ES-I3 (cell line): Measurements from ENCODE around the gene KREMEN2.
A peak's percentile ranks its signal among the peaks of the same experiment; 100 is the strongest.

ENCODE experiments used
- H3K36me3 ChIP-seq: 2 replicates; pipeline ENCODE4 v1.6.1; 2013; ENCODE audit warnings: mild to moderate bottlenecking, low read length, control low read depth, moderate library complexity; ENCODE audit not compliant: insufficient read depth
- H3K4me1 ChIP-seq: 2 replicates; pipeline ENCODE4 v1.6.1; 2013; ENCODE audit warnings: mild to moderate bottlenecking, control low read depth, low read length; ENCODE audit not compliant: insufficient read depth
- H3K9ac ChIP-seq: 2 replicates; pipeline ENCODE4 v1.6.1; 2013; ENCODE audit warnings: low read depth, mild to moderate bottlenecking, low read length, moderate library complexity
- H3K9me3 ChIP-seq: 2 replicates; pipeline ENCODE4 v1.6.1; 2013; ENCODE audit warnings: mild to moderate bottlenecking, low read length, moderate library complexity; ENCODE audit not compliant: control insufficient read depth, insufficient read depth

KREMEN2 gene

DNA sequence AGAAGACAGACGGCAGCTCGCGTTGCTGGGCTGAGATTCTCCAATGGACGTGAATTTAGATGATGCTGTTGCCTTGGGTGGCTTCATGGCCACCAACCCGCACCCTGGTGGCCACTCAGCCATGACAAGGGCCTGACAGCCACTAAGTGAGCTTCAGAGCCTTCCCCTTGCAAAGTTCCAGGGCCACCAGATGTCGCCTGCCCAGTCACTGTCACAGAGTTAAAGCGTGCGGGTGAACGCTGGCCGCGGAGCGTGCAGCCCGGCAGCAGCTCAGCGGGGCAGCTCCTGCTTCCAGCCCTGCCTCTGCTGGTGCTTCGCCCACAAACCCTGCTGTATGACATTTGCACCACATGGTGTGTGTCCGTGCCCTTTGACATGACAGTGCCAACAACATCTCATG is 13.3 kb upstream of the KREMEN2 start:
- H3K9me3 ChIP-seq: no peaks in the 10 kb centered on the region
- H3K4me1 ChIP-seq: peaks cover 6% of the 10 kb centered on the region; the same call in 1 of the 2 replicates
- no peak overlapping the region for H3K9ac ChIP-seq
- peaks cover 8% of the 10 kb centered on the region; the same call in 1 of the 2 replicates for H3K36me3 ChIP-seq

DNA sequence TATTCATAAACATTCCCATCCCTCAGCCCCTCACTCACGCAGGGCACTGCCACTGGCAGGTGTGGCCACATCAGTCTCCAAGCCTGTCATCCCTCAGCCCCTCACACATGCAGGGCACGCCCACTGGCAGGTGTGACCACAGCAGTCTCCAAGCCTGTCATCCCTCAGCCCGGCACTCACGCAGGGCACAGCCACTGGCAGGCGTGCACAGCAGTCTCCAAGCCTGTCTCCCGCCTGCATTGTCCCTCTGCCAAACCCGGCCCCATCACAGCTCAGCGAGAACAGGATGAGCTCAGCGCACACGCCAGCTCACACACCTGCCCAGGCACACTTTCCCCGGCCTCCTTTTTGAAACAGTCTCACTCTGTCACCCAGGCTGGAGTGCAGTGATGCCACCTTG is 11.4 kb upstream of the KREMEN2 start:
- Histone ChIP-seq H3K9me3 (no peaks in the 10 kb centered on the region), H3K36me3 (no peaks in the 10 kb centered on the region), H3K4me1 (peaks cover 18% of the 10 kb centered on the region; the same call in 1 of the 2 replicates), H3K9ac (no peak overlapping the region)

DNA sequence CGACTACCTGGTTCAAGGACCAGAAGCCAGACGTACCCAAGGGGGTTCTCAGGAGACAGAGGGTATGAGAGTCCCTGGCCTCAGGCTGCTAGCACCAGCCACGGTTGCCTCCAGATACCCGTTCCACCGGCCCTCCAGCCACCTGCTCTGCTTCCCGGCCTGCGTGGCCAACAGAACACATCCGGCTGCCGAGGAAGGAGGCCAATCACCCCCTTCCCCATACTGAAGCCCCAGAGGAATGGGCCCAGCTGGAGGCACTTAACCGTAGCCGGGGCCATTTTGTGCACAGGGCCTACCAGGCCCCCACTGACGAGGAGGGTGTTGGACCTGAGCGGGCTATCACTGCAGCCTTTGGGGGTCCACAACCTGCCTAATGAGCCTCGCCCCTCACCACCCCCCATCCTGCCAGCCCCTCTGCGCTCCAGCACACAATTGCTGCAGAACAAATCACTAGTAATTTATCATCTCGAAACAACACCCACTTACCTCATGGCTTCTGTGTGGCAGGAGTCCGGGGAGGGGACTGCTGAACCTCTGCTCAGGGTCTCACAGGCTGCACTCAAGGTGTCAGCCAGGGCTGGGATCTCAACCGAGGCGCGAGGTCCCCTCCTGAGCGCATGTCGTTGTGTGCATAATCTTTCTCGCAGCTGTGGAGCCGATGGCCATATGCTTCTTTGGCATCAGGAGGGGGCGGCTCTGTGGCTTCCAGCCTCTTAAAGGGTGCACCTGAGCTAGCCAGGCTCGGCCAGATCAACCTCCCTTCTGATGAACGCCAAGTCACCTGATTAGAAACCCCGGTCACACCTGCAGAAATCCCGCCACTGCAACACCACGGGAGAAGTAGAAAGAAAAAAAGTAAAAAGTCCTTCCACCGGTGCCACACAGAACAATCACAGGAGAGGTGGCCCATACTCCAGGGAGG is 10.1 kb upstream of the KREMEN2 start:
- Histone ChIP-seq H3K9ac (no peak overlapping the region), H3K9me3 (no peaks in the 10 kb centered on the region), H3K4me1 (peaks cover 18% of the 10 kb centered on the region; the same call in 1 of the 2 replicates), H3K36me3 (no peaks in the 10 kb centered on the region)

DNA sequence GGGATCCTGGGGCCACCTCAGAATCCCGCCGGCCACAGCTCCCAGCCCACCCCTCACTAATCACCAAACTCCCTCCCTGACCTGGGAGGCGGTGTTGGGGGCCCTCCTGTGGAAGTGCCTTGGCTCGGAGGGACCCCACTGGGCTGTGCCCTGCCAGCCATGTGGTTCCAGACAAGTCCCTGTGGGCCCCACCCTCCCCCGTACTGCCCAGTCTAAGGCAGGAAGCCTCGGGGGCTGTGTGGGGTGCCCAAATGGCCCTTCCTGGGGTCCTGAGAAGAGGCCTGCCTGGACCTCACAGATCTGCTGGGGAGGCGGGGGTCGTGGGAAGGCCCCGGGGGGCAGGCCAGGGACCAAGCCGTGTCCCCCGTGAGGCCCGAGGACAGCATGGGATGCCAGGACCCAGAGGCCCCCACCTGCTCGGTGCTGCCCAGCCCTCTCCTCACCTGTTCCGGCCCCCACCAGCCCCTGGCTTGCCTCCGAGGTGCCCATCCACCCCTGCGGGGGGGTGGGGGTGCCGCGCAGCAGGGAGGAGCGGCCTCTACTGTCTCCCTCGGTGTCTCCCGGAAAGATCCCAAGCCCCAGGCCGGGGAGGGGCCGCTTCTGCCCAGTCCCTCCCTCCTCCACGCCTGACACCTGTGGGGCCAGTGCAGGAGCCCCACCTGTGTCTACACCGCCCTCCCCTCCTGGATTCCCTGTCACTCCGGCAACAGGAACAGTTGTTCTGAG is 9.3 kb upstream of the KREMEN2 start:
- H3K9ac ChIP-seq: no peak overlapping the region
- no peaks in the 10 kb centered on the region for H3K36me3 ChIP-seq
- H3K9me3 ChIP-seq: no peaks in the 10 kb centered on the region
- peaks cover 18% of the 10 kb centered on the region; the same call in 1 of the 2 replicates for H3K4me1 ChIP-seq

DNA sequence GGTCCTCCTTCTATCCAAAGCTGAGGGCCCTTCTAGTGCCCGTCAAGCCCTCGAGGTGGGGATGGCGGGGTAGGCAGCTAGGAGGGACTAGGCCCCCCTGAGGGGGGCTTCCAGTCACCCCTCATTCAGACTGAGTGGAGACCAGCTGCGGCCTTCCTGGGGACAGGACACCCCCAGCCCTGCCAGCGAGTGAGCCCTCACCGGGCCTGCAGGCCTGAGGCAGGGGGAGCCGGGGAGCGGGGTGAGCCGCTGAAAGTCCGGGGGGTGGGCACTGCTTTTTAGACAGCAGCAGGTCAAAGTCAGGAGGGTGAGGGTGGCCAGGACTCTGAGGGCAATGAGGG is 8.7 kb upstream of the KREMEN2 start:
- no peaks in the 10 kb centered on the region for H3K9me3 ChIP-seq
- H3K9ac ChIP-seq: peak overlapping the region; percentile 30; the same call in 1 of the 2 replicates
- H3K4me1 ChIP-seq: peaks cover 18% of the 10 kb centered on the region; the same call in 1 of the 2 replicates
- H3K36me3 ChIP-seq: no peaks in the 10 kb centered on the region

DNA sequence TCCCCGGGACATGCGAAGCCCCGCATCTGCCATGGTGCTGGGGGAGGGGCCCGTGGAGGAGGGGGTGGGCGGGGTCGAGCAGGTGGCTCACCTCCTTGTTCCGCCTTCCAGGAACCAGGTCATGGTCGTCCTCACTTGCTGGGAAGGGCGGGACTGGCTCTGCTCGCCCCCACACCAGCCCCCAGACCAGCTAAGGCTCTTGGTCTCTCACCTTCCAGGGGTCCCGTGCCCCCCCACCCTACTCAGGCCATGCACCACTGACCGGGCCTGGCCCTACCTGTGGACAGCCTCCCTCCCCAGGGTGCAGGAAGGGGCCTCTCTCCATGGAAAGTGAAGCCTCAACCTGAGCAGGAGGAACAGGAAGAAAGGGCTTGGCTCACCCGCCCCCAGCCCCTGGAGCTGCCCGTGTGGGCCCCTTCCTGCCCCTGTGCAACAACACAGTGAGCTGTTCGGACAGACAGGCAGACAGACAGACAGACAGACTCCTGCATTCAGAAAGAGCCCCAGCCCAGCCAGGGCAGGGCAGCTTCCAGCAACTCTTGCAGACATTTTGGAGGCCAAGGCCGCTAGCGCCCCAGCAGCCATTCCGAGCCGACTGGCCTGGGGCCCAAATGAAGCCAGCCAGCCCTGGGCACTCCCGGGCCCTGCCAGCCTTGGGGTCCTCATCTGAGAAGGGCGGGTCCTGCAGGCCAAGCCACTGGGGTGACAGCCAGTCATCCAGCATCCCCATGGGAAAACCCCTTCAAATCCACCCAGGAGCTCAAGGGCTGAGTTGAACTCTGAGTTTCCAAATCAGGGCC is 8.1 kb upstream of the KREMEN2 start:
- no peaks in the 10 kb centered on the region for H3K9me3 ChIP-seq
- H3K9ac ChIP-seq: no peak overlapping the region; the same call in none of the 2 replicates
- no peaks in the 10 kb centered on the region for H3K36me3 ChIP-seq
- peaks cover 18% of the 10 kb centered on the region; the same call in 1 of the 2 replicates for H3K4me1 ChIP-seq

DNA sequence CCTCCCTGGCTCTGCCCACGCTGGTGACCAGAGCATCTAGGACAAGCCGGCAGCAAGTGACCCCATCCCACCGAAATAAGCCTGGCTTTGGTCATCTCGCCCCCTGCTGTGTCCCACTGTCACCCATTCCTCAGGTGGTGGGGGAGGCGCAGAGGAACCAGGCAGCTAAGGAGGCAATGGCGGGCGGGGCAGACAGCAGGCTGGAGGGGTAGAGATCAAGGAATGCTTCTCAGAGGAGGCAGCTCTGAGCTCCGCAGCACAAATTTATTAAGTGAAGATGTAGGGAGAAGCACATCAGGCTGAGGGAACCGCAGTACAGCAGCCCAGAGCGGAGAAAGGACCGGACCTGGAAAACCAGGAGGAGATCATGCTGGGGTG is 7.5 kb upstream of the KREMEN2 start:
- peaks cover 18% of the 10 kb centered on the region; the same call in 1 of the 2 replicates for H3K4me1 ChIP-seq
- no peaks in the 10 kb centered on the region for H3K9me3 ChIP-seq
- H3K9ac ChIP-seq: no peak overlapping the region
- H3K36me3 ChIP-seq: no peaks in the 10 kb centered on the region

DNA sequence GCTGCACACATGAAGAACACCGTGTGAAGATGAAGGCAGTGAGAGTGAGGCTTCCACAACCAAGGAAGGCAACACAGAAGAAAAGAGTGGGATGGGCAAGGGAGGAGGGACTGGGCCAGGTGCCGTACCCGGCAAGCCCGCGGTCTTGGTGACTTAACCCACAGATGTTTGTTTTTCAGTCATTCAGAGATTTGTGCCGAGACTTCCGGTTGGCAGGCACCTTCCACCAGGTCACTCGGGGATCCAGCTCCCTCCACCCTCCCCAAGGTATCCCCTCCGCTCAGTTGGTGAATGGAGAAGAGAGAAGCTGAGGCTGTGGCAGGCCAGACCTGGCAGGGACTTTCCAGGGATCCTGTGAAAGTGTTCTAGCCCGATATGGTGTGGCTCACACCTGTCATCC is 4.9 kb upstream of the KREMEN2 start:
- H3K9me3 ChIP-seq: no peaks in the 10 kb centered on the region
- H3K4me1 ChIP-seq: peaks cover 18% of the 10 kb centered on the region; the same call in 1 of the 2 replicates
- no peak overlapping the region for H3K9ac ChIP-seq
- no peaks in the 10 kb centered on the region for H3K36me3 ChIP-seq

DNA sequence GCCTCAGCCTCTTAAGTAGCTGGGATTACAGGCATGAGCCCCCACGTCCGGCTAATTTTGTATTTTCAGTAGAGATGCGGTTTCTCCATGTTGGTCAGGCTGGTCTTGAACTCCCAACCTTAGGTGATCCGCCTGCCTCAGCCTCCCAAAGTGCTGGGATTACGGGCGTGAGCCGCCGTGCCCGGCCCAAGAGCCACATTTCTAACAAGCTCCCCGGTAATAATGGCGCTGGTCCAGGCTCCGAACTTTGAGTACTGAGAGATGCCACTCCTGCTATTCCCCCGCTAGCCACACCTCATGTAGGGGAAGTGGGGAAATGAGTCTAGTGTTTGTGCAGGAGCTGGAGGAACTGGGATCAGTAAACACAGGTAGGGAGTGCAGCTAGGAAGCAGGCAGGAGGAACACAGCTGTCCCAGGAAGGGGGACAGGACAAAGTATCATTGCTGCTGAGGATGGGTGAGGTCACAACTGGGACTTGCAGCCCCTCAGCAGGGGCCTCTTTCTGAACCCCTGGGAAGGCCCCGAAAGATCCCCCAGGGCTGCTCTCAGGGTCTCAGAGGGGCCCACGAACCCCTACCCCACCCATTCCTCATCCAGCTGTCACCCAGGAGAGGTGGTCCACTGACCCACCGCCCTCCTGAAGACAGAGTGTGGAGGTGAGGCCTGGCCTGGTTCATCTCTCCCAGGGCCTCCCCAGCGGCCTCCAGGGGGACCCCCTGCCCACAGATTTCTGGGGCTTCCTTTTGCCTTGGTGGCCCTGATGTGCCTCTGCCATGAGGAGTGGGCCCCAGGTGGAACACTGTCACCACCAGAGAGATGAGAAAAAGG is 3.7 kb upstream of the KREMEN2 start:
- peaks cover 14% of the 10 kb centered on the region; the same call in 1 of the 2 replicates for H3K4me1 ChIP-seq

DNA sequence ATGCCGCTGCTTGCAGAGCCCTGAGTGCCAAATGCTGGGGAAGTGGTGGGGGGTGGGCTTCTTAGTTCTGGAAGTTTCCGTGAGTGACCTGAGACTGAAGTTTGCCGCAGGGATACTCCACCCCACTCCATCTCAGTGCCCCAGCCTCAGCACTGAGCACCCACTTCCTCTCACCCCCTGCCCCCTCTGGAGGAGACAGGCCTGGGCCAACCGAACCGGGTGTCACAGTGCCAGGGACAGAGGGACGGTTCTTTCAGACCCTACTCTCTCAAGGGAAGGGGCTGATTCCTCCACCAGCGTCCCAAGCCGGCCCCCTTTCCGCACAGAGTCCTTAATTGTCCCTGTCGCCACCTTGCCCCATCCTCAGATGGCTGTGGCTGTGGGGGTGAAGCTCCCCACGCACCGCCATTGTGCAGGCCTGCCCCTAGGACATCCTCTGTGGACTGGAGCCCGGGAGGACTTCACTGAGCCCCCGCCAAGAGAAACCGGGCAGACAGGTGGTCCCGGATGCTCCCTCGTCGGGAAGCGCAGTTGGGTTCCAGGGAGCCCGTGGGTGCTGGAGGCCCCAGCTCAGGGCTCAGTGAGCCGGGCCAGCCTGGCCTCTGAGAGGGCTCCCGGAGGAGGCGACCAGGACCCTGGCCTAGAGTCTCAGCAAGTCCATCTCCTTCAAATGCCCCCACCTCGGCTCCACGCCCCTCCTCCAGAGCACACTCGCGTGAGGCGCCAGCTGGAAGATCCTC is 1.6 kb upstream of the KREMEN2 start:
- Histone ChIP-seq H3K4me1 (peaks cover 2% of the 10 kb centered on the region; the same call in 1 of the 2 replicates), H3K9ac (peak overlapping the region; percentile 41)

More for the DNA sequence above, 3.7 kb upstream of the KREMEN2 start:
- Histone ChIP-seq H3K9ac (no peak overlapping the region), H3K9me3 (no peaks in the 10 kb centered on the region), H3K36me3 (no peaks in the 10 kb centered on the region)

DNA sequence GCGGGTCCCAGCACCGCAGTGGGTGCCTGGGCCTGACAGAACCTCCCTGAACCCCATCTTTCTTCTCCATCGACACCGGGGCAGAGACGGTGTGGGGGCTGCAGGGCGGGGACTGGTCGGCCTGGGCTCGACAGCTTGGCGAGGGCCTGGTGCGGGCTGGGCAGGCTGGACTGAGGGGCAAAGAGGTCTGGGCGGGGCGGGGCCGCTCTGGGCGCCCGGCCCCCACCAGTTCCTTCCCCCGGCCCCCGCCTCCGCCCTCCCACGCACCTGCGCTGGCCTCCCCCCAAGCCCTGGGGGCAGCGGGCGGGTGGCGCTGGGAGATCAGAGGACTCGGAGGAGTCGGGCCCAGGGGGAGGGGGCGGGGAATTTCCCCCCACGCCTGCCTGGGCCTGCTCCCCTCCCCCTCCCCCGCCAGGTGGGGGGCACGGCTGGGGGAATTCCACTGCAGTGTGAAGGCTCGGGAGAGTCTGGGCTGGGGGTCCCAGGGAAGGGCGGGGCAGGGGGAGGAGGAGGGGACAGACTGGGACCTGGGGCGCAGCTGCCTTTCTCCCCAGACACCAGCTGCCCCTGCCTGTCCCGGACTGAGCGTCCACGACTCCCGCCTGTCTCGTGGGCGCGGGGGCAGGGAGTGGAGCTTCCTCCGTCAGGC is 877 bp upstream of the KREMEN2 start:
- Histone ChIP-seq H3K9me3 (no peaks in the 10 kb centered on the region), H3K36me3 (no peaks in the 10 kb centered on the region), H3K9ac (peak overlapping the region; percentile 72), H3K4me1 (peaks cover 5% of the 10 kb centered on the region; the same call in 1 of the 2 replicates)

More for the DNA sequence above, 1.6 kb upstream of the KREMEN2 start:
- Histone ChIP-seq H3K9me3 (no peaks in the 10 kb centered on the region), H3K36me3 (no peaks in the 10 kb centered on the region)

DNA sequence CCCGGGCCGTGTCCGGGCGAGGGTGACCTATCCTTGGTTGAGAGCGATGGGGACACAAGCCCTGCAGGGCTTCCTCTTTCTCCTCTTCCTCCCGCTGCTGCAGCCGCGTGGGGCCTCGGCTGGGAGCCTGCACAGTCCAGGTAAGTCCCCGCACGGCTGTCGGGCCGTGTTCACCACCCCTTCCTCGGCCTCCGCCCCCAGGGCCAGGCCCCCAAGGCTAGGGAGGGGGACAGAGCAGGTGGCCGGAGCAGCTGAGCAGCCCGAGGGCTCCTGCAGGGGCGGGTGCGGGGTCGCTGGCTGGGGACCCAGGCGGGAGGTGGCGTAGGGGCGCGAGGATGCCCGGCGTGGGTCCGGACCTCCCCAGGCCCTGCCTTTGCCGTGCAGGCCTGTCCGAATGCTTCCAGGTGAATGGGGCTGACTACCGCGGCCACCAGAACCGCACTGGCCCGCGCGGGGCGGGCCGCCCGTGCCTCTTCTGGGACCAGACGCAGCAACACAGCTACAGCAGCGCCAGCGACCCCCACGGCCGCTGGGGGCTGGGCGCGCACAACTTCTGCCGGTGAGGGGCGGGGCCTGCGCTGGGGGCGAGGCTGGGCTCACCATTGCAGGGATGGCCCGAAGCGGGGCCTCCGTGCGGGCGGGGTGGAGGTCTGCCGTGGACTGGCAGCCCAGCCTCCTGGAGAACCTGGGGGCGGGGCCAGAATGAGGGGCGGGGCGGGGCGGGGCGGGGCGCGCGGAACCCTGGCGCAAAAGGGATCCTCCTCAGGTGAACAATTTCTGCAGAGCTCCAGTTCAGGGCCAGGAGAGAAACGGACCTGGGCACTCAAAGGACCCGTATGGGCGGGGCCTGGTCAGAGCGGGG is 631 bp downstream of the KREMEN2 start:
- Histone ChIP-seq H3K9me3 (no peaks in the 10 kb centered on the region), H3K36me3 (no peaks in the 10 kb centered on the region), H3K9ac (peak overlapping the region; percentile 72; the same call in 1 of the 2 replicates), H3K4me1 (peaks cover 6% of the 10 kb centered on the region; the same call in 1 of the 2 replicates)
